Measurements from ENCODE around the gene NLRC5.
"Not testable (repeated sequence)": the region's sequence is repeated elsewhere in the genome, so short reads cannot be mapped to it uniquely, and the experiment has no call there.

The NLRC5 gene

DNA sequence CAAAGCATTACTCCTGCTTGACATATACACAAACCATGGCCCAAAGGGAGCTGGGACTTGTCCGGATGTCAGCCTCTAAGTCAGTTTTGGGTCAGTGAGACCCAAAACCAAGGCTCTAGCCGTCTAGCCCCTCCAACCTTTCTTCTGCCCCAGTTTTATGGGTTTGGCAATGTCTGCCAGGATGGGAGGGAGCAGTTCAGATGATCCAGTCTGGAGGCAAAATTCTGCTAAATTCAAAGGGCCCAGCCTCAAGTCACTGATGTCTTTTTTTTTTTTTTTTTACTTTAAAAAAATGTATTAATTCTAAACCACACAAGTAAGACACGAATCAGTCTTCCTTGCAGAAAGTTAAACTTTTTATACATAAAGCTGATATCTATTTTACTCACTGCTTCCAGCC, 8.6 kb downstream of the NLRC5 start:
- no peak for TF ChIP-seq POU2F2 (IDR thresholded peaks at IDR 0.05; ENCODE audit: low read depth, low read length)
- no peak for TF ChIP-seq PAX5 (IDR thresholded peaks at IDR 0.05; ENCODE audit: insufficient read depth, low read length, severe bottlenecking)
- no peak for TF ChIP-seq SPI1 (IDR thresholded peaks at IDR 0.05; ENCODE audit: low read depth, low read length)
- no peak for TF ChIP-seq TAF1 (IDR thresholded peaks at IDR 0.05; ENCODE audit: low read depth, low read length)
- TF ChIP-seq POLR2AphosphoS5 (IDR thresholded peaks at IDR 0.05; ENCODE audit: low read depth, low read length), result no peak
- no peak for TF ChIP-seq POLR2A (IDR thresholded peaks at IDR 0.05; ENCODE audit: low read depth, low read length)
- FAIRE-seq, result no peak

DNA sequence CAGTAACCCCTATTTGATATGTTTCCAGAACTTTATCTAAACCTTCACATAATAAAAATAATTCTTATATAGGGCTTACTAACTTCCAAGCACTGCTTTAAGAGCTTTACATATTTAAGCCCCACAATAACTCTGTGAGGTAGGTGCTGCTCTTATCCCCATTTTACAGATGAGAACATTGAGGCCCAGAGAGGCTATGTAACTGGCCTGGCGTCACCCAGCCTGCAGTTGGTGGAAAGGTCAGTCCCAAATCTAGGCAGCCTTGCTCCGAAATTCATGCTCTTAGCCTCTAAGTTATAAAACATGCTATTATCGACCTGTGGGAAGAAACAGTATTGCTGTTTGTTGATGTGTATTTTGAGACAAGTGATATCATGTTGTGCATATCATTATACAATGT, 9.0 kb downstream of the NLRC5 start:
- TF ChIP-seq POLR2AphosphoS5 (IDR thresholded peaks at IDR 0.05; ENCODE audit: low read depth, low read length) (no peak), TAF1 (IDR thresholded peaks at IDR 0.05; ENCODE audit: low read depth, low read length) (no peak), SPI1 (IDR thresholded peaks at IDR 0.05; ENCODE audit: low read depth, low read length) (no peak), POU2F2 (IDR thresholded peaks at IDR 0.05; ENCODE audit: low read depth, low read length) (no peak), PAX5 (IDR thresholded peaks at IDR 0.05; ENCODE audit: insufficient read depth, low read length, severe bottlenecking) (no peak), POLR2A (IDR thresholded peaks at IDR 0.05; ENCODE audit: low read depth, low read length) (no peak)
- no peak for DNase-seq (ENCODE audit: insufficient read length, low spot score)
- FAIRE-seq, result peak; percentile 35

More for the DNA sequence above, 8.6 kb downstream of the NLRC5 start:
- DNase-seq (ENCODE audit: insufficient read length, low spot score), result no peak

GRCh38 chr16:56998861-56999260, 9.5 kb downstream of the NLRC5 start:
- TF ChIP-seq SPI1 (IDR thresholded peaks at IDR 0.05; ENCODE audit: low read depth, low read length), result no peak
- TF ChIP-seq PAX5 (IDR thresholded peaks at IDR 0.05; ENCODE audit: insufficient read depth, low read length, severe bottlenecking), result no peak
- no peak for TF ChIP-seq POU2F2 (IDR thresholded peaks at IDR 0.05; ENCODE audit: low read depth, low read length)
- no peak for TF ChIP-seq POLR2A (IDR thresholded peaks at IDR 0.05; ENCODE audit: low read depth, low read length)
- TF ChIP-seq POLR2AphosphoS5 (IDR thresholded peaks at IDR 0.05; ENCODE audit: low read depth, low read length), result no peak
- TF ChIP-seq TAF1 (IDR thresholded peaks at IDR 0.05; ENCODE audit: low read depth, low read length), result no peak
- DNase-seq (ENCODE audit: insufficient read length, low spot score) (no peak), FAIRE-seq (no peak)

GRCh38 chr16:56999409-57000270, 10.3 kb downstream of the NLRC5 start:
- no peak for TF ChIP-seq TAF1 (IDR thresholded peaks at IDR 0.05; ENCODE audit: low read depth, low read length)
- TF ChIP-seq POLR2A (IDR thresholded peaks at IDR 0.05; ENCODE audit: low read depth, low read length), result no peak
- TF ChIP-seq POU2F2 (IDR thresholded peaks at IDR 0.05; ENCODE audit: low read depth, low read length), result no peak
- TF ChIP-seq SPI1 (IDR thresholded peaks at IDR 0.05; ENCODE audit: low read depth, low read length), result no peak
- TF ChIP-seq PAX5 (IDR thresholded peaks at IDR 0.05; ENCODE audit: insufficient read depth, low read length, severe bottlenecking), result no peak
- TF ChIP-seq POLR2AphosphoS5 (IDR thresholded peaks at IDR 0.05; ENCODE audit: low read depth, low read length), result no peak
- DNase-seq (ENCODE audit: insufficient read length, low spot score), result no peak
- FAIRE-seq, result peak; percentile 81

- DNase-seq (ENCODE audit: insufficient read length, low spot score) (no peak), FAIRE-seq (peak; percentile 97)
- TF ChIP-seq POLR2A (IDR thresholded peaks at IDR 0.05; ENCODE audit: low read depth, low read length) (no peak), PAX5 (IDR thresholded peaks at IDR 0.05; ENCODE audit: insufficient read depth, low read length, severe bottlenecking) (no peak), SPI1 (IDR thresholded peaks at IDR 0.05; ENCODE audit: low read depth, low read length) (no peak)
Observed at GRCh38 chr16:57000271-57001025, 11.1 kb downstream of the NLRC5 start.

DNA sequence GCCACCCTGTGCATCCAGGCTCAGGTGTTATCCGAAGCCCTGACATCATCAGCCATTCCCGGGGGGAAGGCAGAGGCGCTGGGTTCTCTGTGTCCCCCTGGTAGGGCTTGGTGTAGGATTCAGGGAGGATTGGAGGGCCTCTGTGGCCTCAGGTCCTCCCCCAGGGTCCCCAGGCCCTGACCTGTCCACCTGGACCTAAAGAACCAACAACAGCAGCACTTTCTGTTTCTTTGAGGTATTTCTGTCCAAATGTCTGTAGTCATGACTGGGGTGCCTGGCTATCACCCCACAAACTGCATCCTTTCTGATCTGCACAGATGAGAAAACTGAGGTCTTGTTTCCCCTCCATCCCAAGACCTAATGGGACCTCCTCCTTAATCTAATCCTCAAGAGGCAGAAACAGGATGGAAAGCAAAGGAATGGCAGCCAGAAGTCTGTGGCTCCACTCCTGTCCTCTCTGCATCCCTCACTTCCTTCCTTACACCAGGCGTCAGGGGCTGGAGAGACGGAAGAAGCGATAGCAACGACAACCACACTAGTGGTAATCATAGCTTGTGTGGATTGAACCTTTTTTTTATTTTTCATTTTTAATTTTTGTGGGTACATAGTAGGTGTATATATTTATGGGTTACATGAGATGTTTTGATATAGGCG, 11.8 kb downstream of the NLRC5 start:
- FAIRE-seq (peak; percentile 9), DNase-seq (ENCODE audit: insufficient read length, low spot score) (no peak)
- no peak for TF ChIP-seq POU2F2 (IDR thresholded peaks at IDR 0.05; ENCODE audit: low read depth, low read length)
- TF ChIP-seq POLR2A (IDR thresholded peaks at IDR 0.05; ENCODE audit: low read depth, low read length), result no peak
- TF ChIP-seq POLR2AphosphoS5 (IDR thresholded peaks at IDR 0.05; ENCODE audit: low read depth, low read length), result no peak
- no peak for TF ChIP-seq TAF1 (IDR thresholded peaks at IDR 0.05; ENCODE audit: low read depth, low read length)
- no peak for TF ChIP-seq SPI1 (IDR thresholded peaks at IDR 0.05; ENCODE audit: low read depth, low read length)
- TF ChIP-seq PAX5 (IDR thresholded peaks at IDR 0.05; ENCODE audit: insufficient read depth, low read length, severe bottlenecking), result no peak

- FAIRE-seq (no peak), DNase-seq (ENCODE audit: insufficient read length, low spot score) (no peak)
- TF ChIP-seq POU2F2 (IDR thresholded peaks at IDR 0.05; ENCODE audit: low read depth, low read length) (no peak), SPI1 (IDR thresholded peaks at IDR 0.05; ENCODE audit: low read depth, low read length) (peak; percentile 41), PAX5 (IDR thresholded peaks at IDR 0.05; ENCODE audit: insufficient read depth, low read length, severe bottlenecking) (peak; percentile 63)
Observed at GRCh38 chr16:57003439-57004386, 14.4 kb downstream of the NLRC5 start.

- peak; percentile 97 for FAIRE-seq
- no peak for TF ChIP-seq POLR2AphosphoS5 (IDR thresholded peaks at IDR 0.05; ENCODE audit: low read depth, low read length)
- no peak for TF ChIP-seq POLR2A (IDR thresholded peaks at IDR 0.05; ENCODE audit: low read depth, low read length)
- peak; percentile 89; the same call in 1 of the 2 replicates for TF ChIP-seq POU2F2 (IDR thresholded peaks at IDR 0.05; ENCODE audit: low read depth, low read length)
- DNase-seq (ENCODE audit: insufficient read length, low spot score), result no peak
Observed at GRCh38 chr16:57004387-57005250, 15.3 kb downstream of the NLRC5 start.

DNA sequence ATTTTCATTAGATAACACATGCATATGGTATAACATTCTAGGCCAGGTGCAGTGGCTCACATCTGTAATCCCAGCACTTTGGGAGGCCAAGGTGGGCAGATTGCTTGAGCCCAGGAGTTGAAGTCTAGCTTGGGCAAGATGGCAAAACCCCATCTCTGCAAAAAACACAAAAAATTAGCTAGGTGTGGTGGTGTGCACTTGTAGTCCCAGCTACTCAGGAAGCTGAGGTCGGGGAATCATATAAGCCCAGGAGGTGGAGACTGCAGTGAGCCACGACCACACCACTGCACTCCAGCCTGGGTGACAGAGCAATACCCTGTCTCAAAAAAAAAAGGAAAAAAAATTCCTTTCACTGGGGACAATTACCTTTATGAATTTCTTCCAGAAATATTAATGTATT, 16.2 kb downstream of the NLRC5 start:
- DNase-seq (ENCODE audit: insufficient read length, low spot score); FAIRE-seq: not testable (repeated sequence)
